ENCODE measurements around the gene SFI1. TPM values are rescaled to one million over a fixed set of nuclear protein-coding genes. Genes with fewer than 3 reads are reported as not detected.
"Not testable (repeated sequence)": the region's sequence is repeated elsewhere in the genome, so short reads cannot be mapped to it uniquely, and the experiment has no call there.

The SFI1 gene
- total and polyA plus RNA-seq, 10 donors: 36.7 to 110 (median 85.2) TPM

- no peak overlapping the region for H3K4me3 ChIP-seq
- H3K27me3 ChIP-seq (replicated peaks in 1 of 7): no peaks in the 10 kb centered on the region
- 88 to 98% (median 93%) methylated on average over 4 of the region's 4 CpGs for WGBS, 5 donors
- H3K27ac ChIP-seq: no peak overlapping the region
- no peak for DNase-seq
- peaks cover 0 to 55% (median 26%) of the 10 kb centered on the region in 6 donors for H3K36me3 ChIP-seq
- H3K9me3 ChIP-seq: peaks cover 0 to 10% (median 3%) of the 10 kb centered on the region in 8 donors
- TF ChIP-seq POLR2AphosphoS5 (IDR thresholded peaks at IDR 0.05): no peak
- TF ChIP-seq POLR2A (IDR thresholded peaks at IDR 0.05): no peak
- TF ChIP-seq, protein P1, sequence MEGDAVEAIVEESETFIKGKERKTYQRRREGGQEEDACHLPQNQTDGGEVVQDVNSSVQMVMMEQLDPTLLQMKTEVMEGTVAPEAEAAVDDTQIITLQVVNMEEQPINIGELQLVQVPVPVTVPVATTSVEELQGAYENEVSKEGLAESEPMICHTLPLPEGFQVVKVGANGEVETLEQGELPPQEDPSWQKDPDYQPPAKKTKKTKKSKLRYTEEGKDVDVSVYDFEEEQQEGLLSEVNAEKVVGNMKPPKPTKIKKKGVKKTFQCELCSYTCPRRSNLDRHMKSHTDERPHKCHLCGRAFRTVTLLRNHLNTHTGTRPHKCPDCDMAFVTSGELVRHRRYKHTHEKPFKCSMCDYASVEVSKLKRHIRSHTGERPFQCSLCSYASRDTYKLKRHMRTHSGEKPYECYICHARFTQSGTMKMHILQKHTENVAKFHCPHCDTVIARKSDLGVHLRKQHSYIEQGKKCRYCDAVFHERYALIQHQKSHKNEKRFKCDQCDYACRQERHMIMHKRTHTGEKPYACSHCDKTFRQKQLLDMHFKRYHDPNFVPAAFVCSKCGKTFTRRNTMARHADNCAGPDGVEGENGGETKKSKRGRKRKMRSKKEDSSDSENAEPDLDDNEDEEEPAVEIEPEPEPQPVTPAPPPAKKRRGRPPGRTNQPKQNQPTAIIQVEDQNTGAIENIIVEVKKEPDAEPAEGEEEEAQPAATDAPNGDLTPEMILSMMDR (IDR thresholded peaks at IDR 0.05 in 8 of 11, conservative IDR thresholded peaks at IDR 0.05 in 3 of 11): no peak
- intact Hi-C loops (cut with DNase I; ENCODE audit: low total_unique reads): no loop called here
- H3K4me1 ChIP-seq: peaks cover 0 to 12% (median 0%) of the 10 kb centered on the region in 6 donors
These were observed 12.2 kb downstream of the SFI1 start for GRCh38 chr22:31508536-31508935.

DNA sequence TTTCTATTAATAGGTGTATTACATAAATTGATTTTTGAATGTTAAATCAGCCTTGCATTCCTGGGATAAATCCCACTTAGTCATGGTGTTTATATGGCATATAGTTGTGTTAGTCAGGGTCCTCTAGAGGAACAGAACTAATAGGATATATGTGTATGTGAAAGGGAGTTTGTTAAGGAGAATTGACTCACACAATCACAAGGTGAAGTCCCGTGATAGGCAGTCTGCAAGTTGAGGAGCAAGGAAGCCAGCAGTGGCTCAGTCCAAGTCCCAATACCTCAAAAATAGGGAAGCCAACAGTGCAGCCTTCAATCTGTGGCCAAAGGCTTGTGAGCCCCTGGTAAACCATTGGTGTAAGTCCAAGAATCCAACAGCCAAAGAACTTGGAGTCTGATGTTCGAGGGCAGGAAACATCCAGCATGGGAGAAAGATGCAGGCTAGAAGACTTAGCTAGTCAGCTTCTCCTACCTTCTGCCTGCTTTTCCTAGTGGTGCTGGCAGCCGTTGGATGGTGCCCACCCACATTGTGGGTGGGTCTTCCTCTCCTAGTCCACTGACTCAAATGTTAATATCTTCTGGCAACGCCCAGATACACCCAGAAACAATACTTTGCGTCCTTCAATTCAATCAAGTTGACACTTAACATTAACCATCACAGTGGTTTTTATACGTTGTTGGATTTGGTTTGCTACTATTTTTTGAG lies 12.9 kb downstream of the SFI1 start:
- Histone ChIP-seq H3K27ac (no peak overlapping the region), H3K4me3 (no peak overlapping the region), H3K27me3 (replicated peaks in 1 of 7) (no peaks in the 10 kb centered on the region), H3K36me3 (peaks cover 0 to 62% (median 26%) of the 10 kb centered on the region in 6 donors), H3K9me3 (peaks cover 0 to 10% (median 3%) of the 10 kb centered on the region in 8 donors), H3K4me1 (peaks cover 0 to 5% (median 0%) of the 10 kb centered on the region in 6 donors)
- DNase-seq: no peak
- intact Hi-C loops (cut with DNase I; ENCODE audit: low total_unique reads): no loop called here
- 81 to 95% (median 87%) methylated on average over 6 of the region's 6 CpGs for WGBS, 5 donors
- TF ChIP-seq, protein P1 (IDR thresholded peaks at IDR 0.05 in 8 of 11, conservative IDR thresholded peaks at IDR 0.05 in 3 of 11): no peak
- no peak for TF ChIP-seq POLR2A (IDR thresholded peaks at IDR 0.05)
- no peak for TF ChIP-seq POLR2AphosphoS5 (IDR thresholded peaks at IDR 0.05)

DNA sequence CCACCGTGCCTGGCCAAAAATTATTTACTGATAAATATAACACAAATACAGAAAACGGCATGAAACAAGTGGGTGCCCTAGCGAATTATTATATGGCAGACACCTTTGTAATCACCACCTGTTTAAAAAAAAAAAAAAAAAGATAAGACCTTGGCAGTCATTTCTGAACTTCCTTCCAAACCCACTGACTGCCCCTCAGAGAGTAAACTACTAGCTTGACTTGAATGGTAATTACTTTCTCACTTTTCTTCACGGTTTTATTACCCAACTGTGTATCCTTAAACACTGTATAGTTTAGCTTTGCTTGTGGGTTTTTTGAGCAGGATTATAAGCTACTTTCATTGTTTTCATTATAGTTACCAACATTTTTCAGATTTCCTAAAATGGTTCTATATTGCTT lies 23.7 kb downstream of the SFI1 start:
- peaks cover 0 to 49% (median 7%) of the 10 kb centered on the region in 6 donors for H3K36me3 ChIP-seq
- 70 to 80% (median 75%) methylated on average over 4 of the region's 4 CpGs for WGBS, 5 donors
- TF ChIP-seq POLR2A (IDR thresholded peaks at IDR 0.05) (no peak), POLR2AphosphoS5 (IDR thresholded peaks at IDR 0.05) (no peak)
- TF ChIP-seq, protein P1 (IDR thresholded peaks at IDR 0.05 in 8 of 11, conservative IDR thresholded peaks at IDR 0.05 in 3 of 11): no peak
- no peak for DNase-seq
- H3K27ac ChIP-seq: no peak overlapping the region
- intact Hi-C loops (cut with DNase I; ENCODE audit: low total_unique reads): no loop called here
- no peak overlapping the region for H3K4me3 ChIP-seq
- peaks cover 0 to 29% (median 0%) of the 10 kb centered on the region in 6 donors for H3K4me1 ChIP-seq
- no peaks in the 10 kb centered on the region for H3K9me3 ChIP-seq
- no peaks in the 10 kb centered on the region for H3K27me3 ChIP-seq (replicated peaks in 1 of 7)

- peaks cover 0 to 46% (median 0%) of the 10 kb centered on the region in 6 donors for H3K4me1 ChIP-seq
- peaks cover 0 to 39% (median 0%) of the 10 kb centered on the region in 6 donors for H3K36me3 ChIP-seq
- H3K9me3 ChIP-seq; intact Hi-C loops (cut with DNase I; ENCODE audit: low total_unique reads); DNase-seq; H3K4me3 ChIP-seq; H3K27me3 ChIP-seq (replicated peaks in 1 of 7): not testable (repeated sequence)
- peak overlapping the region in 1 of 8 donors; percentile 25 for H3K27ac ChIP-seq
- WGBS, 5 donors: 79 to 90% (median 84%) methylated on average over 5 of the region's 5 CpGs
These were observed 27.8 kb downstream of the SFI1 start for GRCh38 chr22:31524132-31524531.
